Inflammatory macrophage (primary cell): ENCODE measurements around the gene AMT.

Experiments
- DNase-seq, 2 donors: peaks; one replicate each; pipeline ENCODE4 v3.0.0-alpha.2; 2020 to 2022

AMT gene

DNA sequence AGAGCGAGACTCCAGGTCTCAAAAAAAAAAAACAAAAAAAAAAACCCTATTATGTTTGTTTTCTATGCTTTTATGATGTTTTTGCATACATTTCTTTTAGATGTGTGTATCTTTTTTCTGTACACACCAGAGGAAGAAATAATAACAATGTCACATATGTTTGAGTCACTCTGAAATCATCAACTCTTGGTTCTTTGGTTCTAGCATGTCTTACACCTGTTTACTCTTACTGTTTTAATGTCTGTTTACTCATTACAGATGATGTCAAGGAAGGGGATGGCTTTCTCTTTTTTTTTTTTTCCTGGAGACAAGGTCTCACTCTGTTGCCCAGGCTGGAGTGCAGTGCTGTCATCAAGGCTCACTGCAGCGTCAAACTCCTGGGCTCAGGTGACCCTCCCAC, 34.6 kb downstream of the AMT start:
- DNase-seq = no peak

GRCh38 chr3:49386056-49386756, 36.1 kb downstream of the AMT start:
- DNase-seq = peak; percentile 37 to 74

DNA sequence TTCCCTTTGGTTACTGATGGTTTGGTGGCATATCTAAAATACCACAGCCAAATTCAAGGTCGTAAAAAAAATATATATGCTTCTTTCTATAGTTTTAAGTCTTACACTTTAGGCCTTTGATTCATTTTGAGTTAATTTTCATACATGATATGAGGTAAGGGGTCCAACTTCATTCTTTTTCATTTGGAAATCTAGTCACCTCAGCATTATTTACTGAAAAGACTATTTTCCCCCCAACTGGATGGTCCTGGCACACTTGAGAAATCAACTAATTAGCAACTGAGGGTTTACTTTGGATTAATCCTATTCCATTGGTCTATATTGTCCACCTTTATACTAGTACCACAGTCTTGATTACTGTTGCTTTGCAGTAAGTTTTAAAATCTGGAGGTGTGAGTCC, 36.7 kb downstream of the AMT start:
- DNase-seq = no peak

- no peak for DNase-seq
Measured at GRCh38 chr3:49383387-49383786, 38.9 kb downstream of the AMT start.

GRCh38 chr3:49378249-49378895, 43.9 kb downstream of the AMT start:
- DNase-seq = no peak

DNA sequence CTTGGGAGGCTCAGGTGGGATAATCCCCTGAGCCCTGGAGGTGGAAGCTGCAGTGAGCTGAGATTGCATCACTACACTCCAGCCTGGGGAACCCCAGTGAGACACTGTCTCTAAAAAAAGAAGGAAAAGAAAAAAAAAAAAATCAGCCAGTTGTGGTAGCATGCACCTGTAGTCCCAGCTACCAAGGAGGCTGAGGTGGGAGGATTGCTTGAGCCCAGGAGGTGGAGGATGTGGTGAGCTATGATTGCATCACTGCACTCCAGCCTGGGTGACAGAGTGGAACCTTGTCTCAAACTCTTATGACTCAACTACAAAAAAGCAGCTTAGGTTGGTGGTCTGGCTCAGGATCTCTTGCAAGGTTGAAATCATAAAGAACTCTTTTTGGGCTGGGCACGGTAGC, 44.8 kb downstream of the AMT start:
- peak; percentile 17 to 40 for DNase-seq

GRCh38 chr3:49371946-49372345, 50.3 kb downstream of the AMT start:
- no peak for DNase-seq

GRCh38 chr3:49370585-49371290, 51.5 kb downstream of the AMT start:
- no peak for DNase-seq
